ENCODE measurements around the gene WIZ. TPM values are rescaled to one million over a fixed set of nuclear protein-coding genes. Genes with fewer than 3 reads are reported as not detected.
A peak's percentile ranks its signal among the peaks of the same experiment; 100 is the strongest.

Gene WIZ
- total RNA-seq, 1 experiment from 2014 or later, result 72.3 TPM

DNA sequence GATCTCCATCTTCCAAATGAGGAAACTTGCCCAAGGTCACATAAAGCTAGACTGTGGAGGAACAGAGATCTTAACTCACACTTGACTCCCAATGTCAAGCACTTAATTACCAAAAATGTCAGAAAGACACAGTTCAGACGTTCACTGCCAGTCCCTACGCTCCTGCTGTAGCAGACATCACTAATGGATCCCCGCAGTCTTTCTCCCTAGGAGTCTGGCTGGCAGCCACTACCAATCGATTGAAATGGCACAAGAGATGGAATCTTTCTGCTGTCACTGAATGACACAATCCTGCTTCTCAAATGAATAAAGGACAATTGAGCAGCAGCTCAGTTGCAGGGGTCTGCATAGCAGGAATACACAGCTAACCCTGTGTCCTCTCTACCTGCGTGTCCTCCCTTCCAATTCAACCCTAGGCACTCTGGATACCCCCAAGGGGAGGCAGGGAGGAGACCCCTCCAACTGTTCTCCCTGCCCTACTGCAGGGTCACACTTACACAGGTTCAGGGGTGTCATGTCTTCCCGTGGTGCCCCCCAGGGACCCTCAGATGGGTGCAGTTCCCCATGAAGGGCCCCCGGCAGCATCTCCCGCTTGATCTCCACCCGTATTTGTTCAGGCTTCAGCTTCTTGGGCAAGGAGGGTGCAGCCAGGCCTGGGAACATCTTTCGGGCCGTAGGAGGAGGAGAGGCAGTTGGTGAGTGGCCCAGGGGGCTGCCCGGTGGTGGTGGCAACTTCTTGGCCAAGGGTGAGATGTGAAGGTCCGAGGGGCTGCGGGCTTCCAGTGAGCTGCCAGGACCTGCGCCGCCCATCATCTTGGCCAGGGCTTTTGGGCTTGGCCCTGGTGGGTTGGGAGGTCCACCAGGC is 23.0 kb downstream of the WIZ start:
- POLR2A ChIA-PET (ENCODE audit: low non-redundant PET), result no interaction called here
- TF ChIP-seq EZH2 (IDR thresholded peaks at IDR 0.05; ENCODE audit: borderline replicate concordance, low read depth, low read length, poor library complexity, severe bottlenecking), result no peak
- TF ChIP-seq, protein P1, sequence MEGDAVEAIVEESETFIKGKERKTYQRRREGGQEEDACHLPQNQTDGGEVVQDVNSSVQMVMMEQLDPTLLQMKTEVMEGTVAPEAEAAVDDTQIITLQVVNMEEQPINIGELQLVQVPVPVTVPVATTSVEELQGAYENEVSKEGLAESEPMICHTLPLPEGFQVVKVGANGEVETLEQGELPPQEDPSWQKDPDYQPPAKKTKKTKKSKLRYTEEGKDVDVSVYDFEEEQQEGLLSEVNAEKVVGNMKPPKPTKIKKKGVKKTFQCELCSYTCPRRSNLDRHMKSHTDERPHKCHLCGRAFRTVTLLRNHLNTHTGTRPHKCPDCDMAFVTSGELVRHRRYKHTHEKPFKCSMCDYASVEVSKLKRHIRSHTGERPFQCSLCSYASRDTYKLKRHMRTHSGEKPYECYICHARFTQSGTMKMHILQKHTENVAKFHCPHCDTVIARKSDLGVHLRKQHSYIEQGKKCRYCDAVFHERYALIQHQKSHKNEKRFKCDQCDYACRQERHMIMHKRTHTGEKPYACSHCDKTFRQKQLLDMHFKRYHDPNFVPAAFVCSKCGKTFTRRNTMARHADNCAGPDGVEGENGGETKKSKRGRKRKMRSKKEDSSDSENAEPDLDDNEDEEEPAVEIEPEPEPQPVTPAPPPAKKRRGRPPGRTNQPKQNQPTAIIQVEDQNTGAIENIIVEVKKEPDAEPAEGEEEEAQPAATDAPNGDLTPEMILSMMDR (conservative IDR thresholded peaks at IDR 0.05; ENCODE audit: low read depth, low read length), result no peak

DNA sequence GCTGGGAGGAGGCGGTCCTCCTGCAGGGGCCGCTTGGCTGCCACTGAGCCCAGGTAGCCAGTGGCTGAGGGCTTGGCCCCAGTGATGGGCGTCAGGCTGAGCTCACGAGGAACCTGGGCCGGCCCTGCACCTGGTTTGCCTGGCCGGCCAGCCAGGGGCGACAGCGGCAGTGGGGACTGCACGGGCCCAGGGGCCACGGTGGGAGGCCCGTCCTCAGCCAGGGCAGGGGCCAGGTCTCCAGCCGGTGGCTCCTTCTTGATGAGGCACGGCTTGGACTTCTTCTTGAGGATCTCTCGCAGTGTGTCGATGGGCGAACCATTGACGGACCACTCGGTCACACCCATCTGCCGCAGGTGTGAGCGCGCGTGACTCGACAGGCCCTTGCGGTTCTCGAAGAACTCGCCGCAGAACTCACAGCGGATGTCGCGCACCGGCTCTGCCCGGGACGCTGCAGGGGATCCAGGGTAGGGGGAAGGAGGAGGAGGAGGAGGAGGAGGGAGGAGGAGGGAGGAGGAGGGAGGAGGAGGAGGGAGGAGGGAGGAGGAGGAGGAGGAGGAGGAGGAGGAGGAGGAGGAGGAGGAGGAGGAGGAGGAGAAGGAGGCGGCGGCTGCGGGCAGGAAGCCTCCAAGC is 24.3 kb downstream of the WIZ start:
- H3K27ac ChIP-seq (ENCODE audit: low read depth, low read length, poor library complexity, severe bottlenecking), result no peak overlapping the region
- POLR2A ChIA-PET (ENCODE audit: low non-redundant PET), result no interaction called here
- peaks cover 68% of the 10 kb centered on the region for H3K36me3 ChIP-seq (ENCODE audit: insufficient read depth, low read length, poor library complexity, severe bottlenecking)

More for the DNA sequence above, 23.0 kb downstream of the WIZ start:
- H3K27ac ChIP-seq (ENCODE audit: low read depth, low read length, poor library complexity, severe bottlenecking), result no peak overlapping the region
- peaks cover 12% of the 10 kb centered on the region for H3K4me1 ChIP-seq (ENCODE audit: insufficient read depth, low read length, poor library complexity, severe bottlenecking)
- CTCF ChIA-PET, result no interaction called here
- intact Hi-C loops (cut with micrococcal nuclease; ENCODE audit: unreplicated experiment), result no loop called here
- H3K9me3 ChIP-seq (ENCODE audit: low read depth, low read length, poor library complexity, severe bottlenecking), result peaks cover 10% of the 10 kb centered on the region
- no peak overlapping the region for H3K4me3 ChIP-seq (ENCODE audit: low read depth, low read length, poor library complexity, severe bottlenecking)
- peak; percentile 79 for DNase-seq (ENCODE audit: low spot score)
- no peaks in the 10 kb centered on the region for H3K27me3 ChIP-seq (replicated peaks; ENCODE audit: insufficient read depth, low read depth, low read length, poor library complexity)
- H3K36me3 ChIP-seq (ENCODE audit: insufficient read depth, low read length, poor library complexity, severe bottlenecking), result peaks cover 70% of the 10 kb centered on the region
- no TSS peak for BruUV-seq (replicated peaks)

DNA sequence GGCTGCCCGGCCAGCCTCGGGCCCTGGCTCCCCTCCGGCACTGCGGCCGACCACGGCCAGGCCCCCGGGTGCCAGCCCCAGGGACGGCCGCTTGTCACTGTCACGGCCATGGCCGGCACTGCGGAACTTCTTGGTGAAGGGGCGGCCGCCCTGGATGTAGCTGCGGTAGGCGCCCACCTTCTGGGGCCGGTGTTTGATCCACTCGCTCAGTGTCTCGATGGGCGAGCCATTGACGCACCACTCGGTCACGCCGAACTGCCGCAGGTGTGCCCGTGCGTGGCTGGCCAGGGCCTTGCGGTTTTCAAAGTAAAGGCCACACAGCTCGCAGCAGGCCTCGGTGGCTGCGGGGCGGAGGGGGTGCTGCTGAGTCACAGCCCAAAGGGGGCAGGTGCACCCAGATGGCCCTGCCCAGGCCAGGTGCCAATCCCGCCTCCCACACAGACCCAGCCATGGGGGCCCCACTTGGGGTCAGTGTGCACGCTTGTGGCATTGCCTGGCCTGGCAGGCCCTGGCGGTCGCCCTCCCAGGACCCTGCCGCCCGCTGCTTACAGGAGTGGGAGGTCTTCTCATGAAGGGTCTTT is 25.0 kb downstream of the WIZ start:
- no peaks in the 10 kb centered on the region for H3K27me3 ChIP-seq (replicated peaks; ENCODE audit: insufficient read depth, low read depth, low read length, poor library complexity)
- intact Hi-C loops (cut with micrococcal nuclease; ENCODE audit: unreplicated experiment), result no loop called here
- no peak overlapping the region for H3K4me3 ChIP-seq (ENCODE audit: low read depth, low read length, poor library complexity, severe bottlenecking)
- no peak for DNase-seq (ENCODE audit: low spot score)
- H3K4me1 ChIP-seq (ENCODE audit: insufficient read depth, low read length, poor library complexity, severe bottlenecking), result peaks cover 11% of the 10 kb centered on the region
- peaks cover 68% of the 10 kb centered on the region for H3K36me3 ChIP-seq (ENCODE audit: insufficient read depth, low read length, poor library complexity, severe bottlenecking)
- ChIA-PET POLR2A (ENCODE audit: low non-redundant PET) (no interaction called here), CTCF (interaction anchor here (0.6 kb wide), 1 partner anchor 131 kb away, joined by 3 read pairs; no protein-coding TSS in a partner anchor)
- BruUV-seq (replicated peaks), result no TSS peak
- H3K9me3 ChIP-seq (ENCODE audit: low read depth, low read length, poor library complexity, severe bottlenecking), result peaks cover 10% of the 10 kb centered on the region
- H3K27ac ChIP-seq (ENCODE audit: low read depth, low read length, poor library complexity, severe bottlenecking), result no peak overlapping the region
- TF ChIP-seq, protein P1 (conservative IDR thresholded peaks at IDR 0.05; ENCODE audit: low read depth, low read length), result no peak
- TF ChIP-seq EZH2 (IDR thresholded peaks at IDR 0.05; ENCODE audit: borderline replicate concordance, low read depth, low read length, poor library complexity, severe bottlenecking), result no peak

More for the DNA sequence above, 24.3 kb downstream of the WIZ start:
- DNase-seq (ENCODE audit: low spot score), result no peak
- Histone ChIP-seq H3K4me1 (ENCODE audit: insufficient read depth, low read length, poor library complexity, severe bottlenecking) (peaks cover 10% of the 10 kb centered on the region), H3K27me3 (replicated peaks; ENCODE audit: insufficient read depth, low read depth, low read length, poor library complexity) (no peaks in the 10 kb centered on the region), H3K4me3 (ENCODE audit: low read depth, low read length, poor library complexity, severe bottlenecking) (no peak overlapping the region), H3K9me3 (ENCODE audit: low read depth, low read length, poor library complexity, severe bottlenecking) (peaks cover 10% of the 10 kb centered on the region)
- no TSS peak for BruUV-seq (replicated peaks)
- CTCF ChIA-PET, result interaction anchor here (0.6 kb wide), 1 partner anchor 130 kb away, joined by 3 read pairs; no protein-coding TSS in a partner anchor
- TF ChIP-seq EZH2 (IDR thresholded peaks at IDR 0.05; ENCODE audit: borderline replicate concordance, low read depth, low read length, poor library complexity, severe bottlenecking), result no peak
- TF ChIP-seq, protein P1 (conservative IDR thresholded peaks at IDR 0.05; ENCODE audit: low read depth, low read length), result no peak
- intact Hi-C loops (cut with micrococcal nuclease; ENCODE audit: unreplicated experiment), result no loop called here
